ENCODE results near the gene ATP2B2. TPM values are rescaled to one million over a fixed set of nuclear protein-coding genes. Genes with fewer than 3 reads are reported as not detected.
A peak's percentile ranks its signal among the peaks of the same experiment; 100 is the strongest.

Gene ATP2B2
- total RNA-seq, 1 experiment from 2014 or later, result not detected

DNA sequence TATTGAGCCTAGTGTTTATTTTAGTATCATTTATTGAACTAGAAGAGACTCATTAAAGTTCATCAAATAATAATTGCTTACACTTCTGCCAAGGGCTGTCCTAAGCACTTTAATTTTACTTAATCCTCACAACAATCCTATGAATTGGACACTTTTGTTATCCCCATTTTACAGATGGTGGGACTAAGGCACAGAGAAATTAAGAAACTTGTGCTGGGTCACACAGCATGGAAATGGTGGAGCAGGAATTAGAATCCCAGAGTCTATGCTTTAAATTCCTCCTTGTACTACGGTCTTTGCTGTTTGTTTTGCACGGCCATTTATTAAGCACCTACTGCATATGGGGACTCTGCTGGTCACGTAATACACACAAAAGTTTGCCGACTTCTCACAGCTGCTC lies 7.9 kb downstream of the ATP2B2 start:
- Histone ChIP-seq H3K4me3 (no peak overlapping the region), H3K27ac (no peak overlapping the region), H3K9me3 (replicated peaks) (no peaks in the 10 kb centered on the region), H3K27me3 (peaks cover 7% of the 10 kb centered on the region; the same call in 1 of the 2 replicates), H3K4me1 (no peaks in the 10 kb centered on the region), H3K36me3 (no peaks in the 10 kb centered on the region)
- DNase-seq, result no peak

DNA sequence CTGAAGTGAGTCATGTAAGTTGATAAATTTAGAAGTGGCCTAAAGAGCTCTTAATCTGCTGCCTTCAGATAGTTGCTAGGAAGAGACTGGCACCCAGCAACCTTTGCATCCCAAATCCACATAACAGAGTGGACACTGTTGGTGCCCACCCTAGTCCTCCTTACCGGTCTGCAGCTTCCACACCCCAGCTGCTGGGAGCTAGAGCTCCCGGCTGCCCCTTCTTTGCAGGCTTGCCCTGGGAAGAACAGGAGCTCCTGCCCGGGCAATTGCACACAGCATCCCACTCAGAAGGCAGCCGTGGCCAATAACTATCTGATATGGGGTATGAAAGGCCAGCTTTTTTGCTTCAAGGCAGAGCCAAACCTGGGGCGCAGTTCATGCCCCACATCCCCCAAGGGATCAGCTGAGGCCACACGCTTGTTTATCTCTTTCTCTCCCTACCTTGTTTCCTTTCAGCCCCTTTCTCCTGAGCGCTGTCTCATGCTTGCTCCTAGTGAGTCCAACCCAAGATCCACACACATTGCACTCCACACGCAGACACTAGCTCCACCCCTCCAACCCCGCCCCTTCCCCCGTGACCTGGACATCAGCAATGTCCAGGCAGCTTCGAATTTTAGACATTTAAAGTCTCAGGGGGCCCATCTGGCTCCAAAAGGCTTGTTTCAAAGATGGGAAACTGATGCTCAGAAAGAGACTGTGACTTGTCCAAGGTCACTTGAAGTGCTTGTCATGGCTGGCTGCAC lies 9.1 kb downstream of the ATP2B2 start:
- Histone ChIP-seq H3K27me3 (peaks cover 9% of the 10 kb centered on the region; the same call in 1 of the 2 replicates), H3K4me3 (no peak overlapping the region)

DNA sequence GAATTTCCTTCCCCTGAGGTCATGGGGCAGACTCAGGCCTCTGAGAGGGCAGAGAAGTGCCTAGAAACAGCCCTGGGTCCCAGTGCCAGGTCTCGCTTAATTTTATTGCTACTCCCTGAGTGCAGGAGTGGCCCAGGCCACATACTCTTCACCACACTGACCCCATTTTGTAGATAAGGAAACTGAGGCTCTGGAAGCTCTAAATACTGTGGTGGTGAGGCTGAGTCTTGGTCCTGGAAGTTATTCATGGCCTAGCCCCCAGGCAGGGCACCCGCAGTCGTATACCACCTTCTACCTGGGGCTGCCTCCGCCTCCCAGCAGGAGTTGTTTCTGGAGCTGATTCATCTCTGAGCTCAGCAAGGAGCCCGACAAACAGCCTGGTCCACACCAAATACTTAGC lies 9.8 kb downstream of the ATP2B2 start:
- no peak for DNase-seq
- H3K4me3 ChIP-seq, result no peak overlapping the region
- no peaks in the 10 kb centered on the region for H3K9me3 ChIP-seq (replicated peaks)
- H3K27me3 ChIP-seq, result peaks cover 11% of the 10 kb centered on the region; the same call in 1 of the 2 replicates
- H3K27ac ChIP-seq, result no peak overlapping the region
- no peaks in the 10 kb centered on the region for H3K4me1 ChIP-seq
- H3K36me3 ChIP-seq, result no peaks in the 10 kb centered on the region

More for the DNA sequence above, 9.1 kb downstream of the ATP2B2 start:
- Histone ChIP-seq H3K4me1 (no peaks in the 10 kb centered on the region), H3K36me3 (no peaks in the 10 kb centered on the region), H3K27ac (no peak overlapping the region), H3K9me3 (replicated peaks) (no peaks in the 10 kb centered on the region)
- DNase-seq, result no peak

DNA sequence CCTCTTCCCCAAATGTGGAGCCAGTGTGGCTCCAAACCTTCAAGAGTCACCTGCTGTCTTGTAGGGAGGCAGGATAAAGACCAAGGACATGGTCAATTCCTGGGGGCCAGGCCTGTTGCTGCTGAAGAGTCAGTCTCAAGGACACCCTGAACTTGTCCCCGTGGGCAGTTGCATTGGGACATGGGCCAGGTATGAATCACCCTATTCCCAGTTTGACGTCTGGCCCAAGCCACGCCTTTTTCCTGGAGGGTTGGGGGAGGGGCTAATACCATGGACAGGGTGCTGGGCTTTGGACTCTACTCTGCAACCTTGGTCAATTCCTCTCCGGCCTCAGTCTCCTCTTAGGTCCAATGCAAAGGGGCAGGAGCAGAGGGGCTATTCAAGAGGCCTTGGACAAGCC lies 10.4 kb downstream of the ATP2B2 start:
- no peaks in the 10 kb centered on the region for H3K36me3 ChIP-seq
- no peak overlapping the region for H3K4me3 ChIP-seq
- peaks cover 14% of the 10 kb centered on the region; the same call in 1 of the 2 replicates for H3K27me3 ChIP-seq
- H3K27ac ChIP-seq, result no peak overlapping the region
- no peaks in the 10 kb centered on the region for H3K4me1 ChIP-seq
- peak in 1 of 2 experiments; percentile 15 for DNase-seq
- no peaks in the 10 kb centered on the region for H3K9me3 ChIP-seq (replicated peaks)

DNA sequence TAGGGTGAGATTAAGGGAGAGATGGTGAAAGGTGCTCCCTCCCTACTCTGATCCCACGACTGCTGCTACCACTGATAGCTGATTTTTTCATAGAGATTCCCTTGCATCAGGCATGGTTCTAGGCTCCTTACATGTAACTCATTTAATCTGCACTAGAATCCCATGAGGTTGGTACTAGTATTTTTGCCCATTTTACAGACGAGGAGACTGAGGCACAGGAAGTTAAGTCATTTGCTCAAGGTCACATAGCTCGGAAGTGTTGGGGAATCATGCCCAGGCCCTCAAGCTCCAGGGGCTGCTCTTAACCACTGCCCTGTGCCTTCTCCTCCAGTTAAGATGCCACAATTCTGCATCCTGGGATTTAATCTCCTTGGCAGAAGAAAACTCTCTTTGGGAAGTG lies 11.2 kb downstream of the ATP2B2 start:
- Histone ChIP-seq H3K27ac (no peak overlapping the region), H3K36me3 (no peaks in the 10 kb centered on the region), H3K27me3 (peaks cover 14% of the 10 kb centered on the region; the same call in 1 of the 2 replicates), H3K9me3 (replicated peaks) (no peaks in the 10 kb centered on the region), H3K4me3 (no peak overlapping the region), H3K4me1 (no peaks in the 10 kb centered on the region)
- DNase-seq, result no peak

DNA sequence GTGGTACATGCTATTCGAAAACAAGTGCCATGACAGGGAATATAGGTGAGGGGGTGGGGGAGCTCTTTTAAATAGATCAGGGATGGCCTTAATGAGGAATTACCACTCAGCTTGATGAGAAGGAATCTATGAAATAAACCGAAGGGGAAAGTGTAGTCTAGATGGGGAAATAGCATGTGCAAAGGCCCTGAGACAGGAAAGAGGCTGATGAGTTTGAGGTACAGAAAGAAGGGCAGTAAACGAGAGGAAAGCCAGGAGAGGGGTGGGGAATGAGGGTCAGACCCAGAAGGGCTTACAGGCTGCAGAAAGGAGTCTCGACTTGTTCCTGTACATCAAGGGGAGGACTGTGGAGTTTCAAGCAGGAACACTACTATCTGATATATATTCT lies 12.2 kb downstream of the ATP2B2 start:
- Histone ChIP-seq H3K4me3 (no peak overlapping the region), H3K36me3 (no peaks in the 10 kb centered on the region), H3K4me1 (no peaks in the 10 kb centered on the region), H3K27ac (no peak overlapping the region), H3K27me3 (peaks cover 14% of the 10 kb centered on the region; the same call in 1 of the 2 replicates), H3K9me3 (replicated peaks) (no peaks in the 10 kb centered on the region)
- DNase-seq, result no peak

DNA sequence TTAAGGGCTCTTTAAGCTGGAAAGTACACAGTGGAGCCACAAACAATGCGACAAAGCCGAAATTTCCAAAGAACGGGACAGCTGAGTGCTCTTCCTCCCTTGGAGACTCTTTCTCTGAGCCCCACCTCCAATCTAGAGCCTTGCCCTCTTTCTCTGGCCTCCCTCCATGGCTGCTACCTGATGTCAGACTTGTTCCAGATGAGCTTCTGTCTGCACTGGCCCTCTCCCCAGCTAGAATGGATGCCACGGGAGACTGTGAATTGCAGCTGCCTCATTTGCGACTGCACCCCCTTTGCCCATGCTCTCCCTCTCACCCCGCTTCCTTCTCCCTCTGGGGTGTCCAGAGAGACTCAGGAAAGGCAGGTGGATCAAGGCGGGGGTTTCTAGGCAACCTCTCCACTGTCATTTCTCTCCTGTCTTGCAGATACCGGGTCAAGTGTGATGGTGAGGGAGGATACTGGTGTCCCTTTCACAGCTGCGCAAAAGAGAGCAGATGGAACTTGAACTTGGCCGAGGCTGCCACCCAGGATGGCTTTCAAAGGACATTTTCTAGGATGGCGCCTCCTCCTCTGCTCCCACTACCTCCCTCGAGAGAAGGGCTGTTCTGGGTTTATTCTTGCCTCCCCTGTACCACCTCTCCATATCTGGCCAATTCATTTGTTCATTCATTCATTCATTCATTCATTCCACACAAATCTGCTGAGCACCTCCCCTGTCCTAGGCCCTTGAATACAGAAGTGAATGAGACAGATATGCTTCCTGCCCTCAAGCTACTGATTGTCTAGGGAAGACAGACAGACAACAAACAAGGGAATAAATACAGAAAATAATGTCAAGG lies 12.8 kb downstream of the ATP2B2 start:
- DNase-seq, result no peak
- no peaks in the 10 kb centered on the region for H3K4me1 ChIP-seq
- no peak overlapping the region for H3K4me3 ChIP-seq
- H3K27ac ChIP-seq, result no peak overlapping the region
- peaks cover 14% of the 10 kb centered on the region; the same call in 1 of the 2 replicates for H3K27me3 ChIP-seq
- H3K9me3 ChIP-seq (replicated peaks), result no peaks in the 10 kb centered on the region
- no peaks in the 10 kb centered on the region for H3K36me3 ChIP-seq

DNA sequence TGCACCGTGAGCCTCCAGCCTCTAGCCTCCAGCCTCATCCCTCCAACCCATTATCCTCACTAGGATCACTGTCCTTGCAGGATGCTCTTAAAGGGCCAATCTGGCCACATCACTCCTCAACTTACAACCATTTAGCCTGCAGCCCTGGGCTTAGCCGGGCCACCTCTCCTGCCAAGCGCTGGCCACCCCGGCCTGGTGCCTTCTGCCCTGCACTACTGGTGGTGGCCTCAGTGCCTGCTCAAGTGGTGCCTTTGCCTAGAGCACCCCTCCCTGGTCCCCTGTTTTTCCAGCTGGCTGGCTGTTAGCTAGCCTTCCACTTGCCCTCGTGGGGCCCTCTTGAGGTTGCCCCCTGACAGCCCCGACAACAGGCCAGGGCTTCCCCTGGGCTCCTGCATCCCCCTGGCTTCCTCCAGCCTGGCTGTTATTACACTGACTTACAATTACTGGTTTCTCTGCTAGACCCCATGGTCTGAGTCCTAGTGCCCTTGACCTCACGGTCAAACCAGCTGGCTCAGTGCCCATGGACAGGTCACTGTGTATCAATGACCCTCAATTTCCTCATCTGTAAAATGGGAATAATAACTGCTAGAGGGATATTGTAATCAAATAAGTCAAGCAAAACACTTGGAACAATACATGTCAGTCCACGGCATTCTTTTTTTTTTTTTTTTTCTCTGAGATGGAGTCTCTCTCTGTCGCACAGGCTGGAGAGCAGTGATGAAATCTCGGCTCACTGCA lies 15.5 kb downstream of the ATP2B2 start:
- Histone ChIP-seq H3K4me3 (no peak overlapping the region), H3K27me3 (peaks cover 14% of the 10 kb centered on the region; the same call in 1 of the 2 replicates), H3K27ac (no peak overlapping the region), H3K4me1 (no peaks in the 10 kb centered on the region), H3K36me3 (no peaks in the 10 kb centered on the region), H3K9me3 (replicated peaks) (no peaks in the 10 kb centered on the region)
- DNase-seq, result no peak

DNA sequence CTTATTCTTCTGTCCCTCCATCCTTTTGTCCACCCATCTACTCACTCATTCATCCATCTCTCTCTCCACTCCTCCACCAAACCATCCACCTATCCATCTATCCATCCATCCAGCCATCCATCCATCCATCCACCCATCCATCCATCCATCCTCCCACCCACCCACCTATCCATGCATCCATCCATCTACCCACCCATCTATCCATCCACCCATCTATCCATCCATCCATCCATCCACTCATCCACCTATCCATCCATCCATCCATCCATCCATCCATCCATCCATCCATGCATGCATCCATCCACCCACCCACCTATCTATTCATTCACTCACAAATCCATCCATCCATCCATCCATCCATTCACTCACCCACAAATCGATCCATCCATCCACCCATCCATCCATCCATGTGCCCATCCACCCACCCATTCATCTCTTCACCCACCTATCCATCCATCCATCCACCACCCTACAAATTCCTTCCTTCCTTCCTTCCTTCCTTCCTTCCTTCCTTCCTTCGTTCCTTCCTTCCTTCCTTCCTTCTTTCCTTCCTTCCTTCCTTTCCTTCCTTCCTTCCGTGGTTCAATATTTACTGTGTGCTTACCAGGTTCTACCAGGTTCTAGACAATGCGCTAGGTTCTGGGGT lies 17.3 kb downstream of the ATP2B2 start:
- Histone ChIP-seq H3K36me3 (no peaks in the 10 kb centered on the region), H3K27me3 (peaks cover 14% of the 10 kb centered on the region; the same call in 1 of the 2 replicates), H3K4me1 (no peaks in the 10 kb centered on the region), H3K27ac (no peak overlapping the region), H3K9me3 (replicated peaks) (no peaks in the 10 kb centered on the region), H3K4me3 (no peak overlapping the region)
- DNase-seq, result no peak

DNA sequence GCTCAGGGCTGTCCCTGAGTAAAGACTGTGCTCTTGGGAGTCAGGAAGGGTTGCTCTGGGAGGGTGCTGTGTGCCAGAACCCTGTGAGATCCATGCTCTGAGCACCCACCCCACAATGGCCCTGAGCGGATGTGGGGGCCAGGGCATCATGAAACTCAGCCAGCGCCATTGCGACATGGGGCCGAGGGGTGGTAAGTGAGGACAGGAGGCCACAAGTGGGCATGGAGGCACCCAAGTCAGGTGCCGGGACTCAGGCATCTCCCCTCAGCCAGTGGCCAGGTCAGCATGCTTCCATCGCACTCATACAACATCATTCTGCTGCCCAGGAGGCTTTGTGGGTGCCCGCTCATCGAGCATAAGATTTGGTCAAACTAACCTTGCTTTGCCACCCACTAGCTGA lies 19.6 kb downstream of the ATP2B2 start:
- 0 out of 2 replicates have a peak, but pooled peaks cover 5% of the 10 kb centered on the region for H3K27me3 ChIP-seq
- H3K27ac ChIP-seq, result no peak overlapping the region
- no peaks in the 10 kb centered on the region for H3K9me3 ChIP-seq (replicated peaks)
- H3K4me1 ChIP-seq, result no peaks in the 10 kb centered on the region
- no peak for DNase-seq
- H3K36me3 ChIP-seq, result no peaks in the 10 kb centered on the region
- H3K4me3 ChIP-seq, result no peak overlapping the region

DNA sequence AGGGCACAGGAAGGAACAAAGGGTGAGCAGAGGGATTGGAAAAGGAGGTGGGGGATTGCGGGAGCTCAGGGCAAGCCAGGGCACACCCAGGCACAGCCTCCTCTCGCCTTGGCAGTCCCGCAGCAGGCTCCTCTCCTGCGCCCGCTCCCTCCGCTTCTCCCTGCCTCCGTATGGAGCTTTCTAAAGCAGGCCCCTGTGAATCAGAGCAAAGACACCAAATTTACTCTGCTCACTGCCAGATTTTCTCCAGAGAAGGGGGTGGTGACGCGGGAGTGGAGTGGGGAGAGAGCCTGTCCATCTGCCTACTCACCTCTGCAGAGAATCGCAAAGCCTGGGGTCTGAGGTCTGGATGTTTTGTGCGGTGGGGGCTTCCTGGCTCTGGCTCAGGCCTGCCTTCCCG lies 20.0 kb downstream of the ATP2B2 start:
- H3K4me3 ChIP-seq, result no peak overlapping the region
- no peak for DNase-seq
- no peaks in the 10 kb centered on the region for H3K4me1 ChIP-seq
- no peaks in the 10 kb centered on the region for H3K36me3 ChIP-seq
- no peaks in the 10 kb centered on the region for H3K9me3 ChIP-seq (replicated peaks)
- H3K27me3 ChIP-seq, result 0 out of 2 replicates have a peak, but pooled peaks cover 1% of the 10 kb centered on the region
- H3K27ac ChIP-seq, result no peak overlapping the region

DNA sequence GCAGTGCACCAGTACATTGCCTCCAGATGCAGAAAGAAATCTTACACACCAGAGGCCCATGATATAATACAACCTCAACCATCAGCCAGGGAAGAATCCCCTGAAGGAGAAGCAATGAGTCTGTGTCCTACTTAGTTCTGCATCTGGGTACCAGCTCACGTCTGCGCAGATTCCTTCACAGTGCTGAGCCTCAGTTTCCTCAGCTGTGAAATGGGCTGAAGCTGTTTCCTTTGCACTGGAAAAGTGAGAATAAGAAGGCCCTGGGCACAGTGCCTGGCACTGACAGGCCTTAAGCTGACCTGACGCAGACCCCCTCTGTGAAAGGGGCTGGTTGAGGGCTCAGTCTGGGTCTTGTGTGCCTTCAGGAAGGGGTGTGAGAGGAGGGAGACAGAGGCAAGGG lies 20.7 kb downstream of the ATP2B2 start:
- Histone ChIP-seq H3K27ac (no peak overlapping the region), H3K4me1 (no peaks in the 10 kb centered on the region), H3K9me3 (replicated peaks) (no peaks in the 10 kb centered on the region), H3K36me3 (no peaks in the 10 kb centered on the region), H3K27me3 (no peaks in the 10 kb centered on the region), H3K4me3 (no peak overlapping the region)
- DNase-seq, result no peak

DNA sequence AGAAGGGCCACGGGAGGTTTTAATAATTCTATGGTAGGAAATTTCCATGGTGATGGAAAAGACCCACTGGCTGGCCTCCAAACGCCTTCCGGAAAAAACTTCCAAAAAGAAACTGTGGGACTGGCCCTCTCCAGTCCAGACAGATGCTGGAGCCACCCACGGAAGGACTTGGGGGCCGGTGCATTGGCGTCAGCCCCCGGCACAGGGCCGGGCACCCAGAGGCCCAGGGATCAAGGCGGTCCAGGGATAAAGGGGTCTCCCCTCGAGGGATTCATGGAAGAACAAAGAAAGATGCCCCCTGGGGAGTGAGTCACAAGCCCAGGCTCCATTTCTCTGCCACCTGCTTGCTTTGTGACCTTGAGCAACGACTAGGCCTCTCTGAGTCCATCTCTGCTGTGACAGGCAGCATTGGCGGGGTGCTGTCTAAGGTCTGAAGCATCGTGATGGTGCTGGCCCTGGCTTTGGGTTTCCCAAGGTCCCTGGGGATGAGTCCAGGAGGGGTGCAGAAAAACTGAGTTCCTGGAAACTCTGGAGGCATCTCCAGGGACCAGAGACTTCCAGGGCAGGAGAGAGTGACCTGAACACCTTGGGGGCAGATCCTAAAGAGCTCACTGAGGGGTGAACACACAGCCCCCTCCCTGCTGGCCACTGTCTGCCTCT lies 21.6 kb downstream of the ATP2B2 start:
- Histone ChIP-seq H3K4me3 (no peak overlapping the region), H3K9me3 (replicated peaks) (no peaks in the 10 kb centered on the region), H3K4me1 (no peaks in the 10 kb centered on the region), H3K27ac (no peak overlapping the region), H3K36me3 (no peaks in the 10 kb centered on the region), H3K27me3 (no peaks in the 10 kb centered on the region)
- DNase-seq, result no peak

DNA sequence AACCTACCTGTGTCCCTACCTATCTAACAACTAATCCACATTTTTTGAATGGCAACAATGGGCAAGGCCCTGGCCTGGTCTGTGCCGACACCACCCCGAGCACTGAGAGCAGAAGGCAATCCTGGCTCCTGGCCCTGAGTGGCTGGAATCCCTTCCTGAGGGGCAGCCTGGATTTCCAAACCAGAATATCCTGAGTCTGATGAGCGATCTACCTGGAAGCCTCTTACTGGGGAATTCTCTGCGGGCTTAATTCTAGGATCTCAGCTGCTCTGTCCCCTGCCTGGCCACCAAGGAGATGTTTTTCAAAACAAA lies 22.1 kb downstream of the ATP2B2 start:
- no peaks in the 10 kb centered on the region for H3K9me3 ChIP-seq (replicated peaks)
- DNase-seq, result no peak
- H3K36me3 ChIP-seq, result no peaks in the 10 kb centered on the region
- no peak overlapping the region for H3K27ac ChIP-seq
- H3K4me3 ChIP-seq, result no peak overlapping the region
- no peaks in the 10 kb centered on the region for H3K27me3 ChIP-seq
- no peaks in the 10 kb centered on the region for H3K4me1 ChIP-seq
